CD4-positive, alpha-beta memory T cell (primary cell): ENCODE measurements around the gene TRIM49D1. TPM values are rescaled to one million over a fixed set of nuclear protein-coding genes. Genes with fewer than 3 reads are reported as not detected.
"Not testable (repeated sequence)": the region's sequence is repeated elsewhere in the genome, so short reads cannot be mapped to it uniquely, and the experiment has no call there.

Experiments
- CTCF ChIA-PET: fragments of 350-600 bp; sonication (Branson Sonifier 250); formaldehyde crosslinking; loops from one replicate; lab custom pipeline; 2021; ENCODE audit warnings: inconsistent platforms; ENCODE audit not compliant: partially characterized antibody; lab: Charles Lee
- POLR2A ChIA-PET: fragments of 350-600 bp; sonication (Branson Sonifier 250); formaldehyde crosslinking; loops from one replicate; lab custom pipeline; 2021; ENCODE audit not compliant: partially characterized antibody; lab: Charles Lee
- DNase-seq, 5 donors: peaks; one replicate each; pipeline versions ENCODE4 v3.0.0 to v3.0.0-alpha.2; 2020 to 2022; ENCODE audit warnings: mixed read lengths in 1 of 5
- H3K27ac ChIP-seq: one replicate; pipeline ENCODE4 v1.7.0; 2013; ENCODE audit warnings: low read depth, low read length
- H3K27me3 ChIP-seq: 2 replicates; pipeline ENCODE4 v1.7.0; 2013; ENCODE audit warnings: mild to moderate bottlenecking, low read length, moderate library complexity; ENCODE audit not compliant: insufficient read depth
- H3K36me3 ChIP-seq: 2 replicates; pipeline ENCODE4 v1.7.0; 2013; ENCODE audit warnings: mild to moderate bottlenecking, low read length, moderate library complexity; ENCODE audit not compliant: insufficient read depth
- H3K4me1 ChIP-seq: 2 replicates; pipeline ENCODE4 v1.7.0; 2013; ENCODE audit warnings: mild to moderate bottlenecking, low read length, moderate library complexity; ENCODE audit not compliant: insufficient read depth
- H3K4me3 ChIP-seq, 2 donors: one replicate each; pipeline ENCODE4 v1.7.0; 2013; ENCODE audit warnings: low read length in 2 of 2, mild to moderate bottlenecking in 1 of 2
- H3K9me3 ChIP-seq, 2 donors: one replicate each; pipeline ENCODE4 v1.7.0; 2013; ENCODE audit warnings: low read length in 2 of 2, control low read depth in 1 of 2; ENCODE audit not compliant: control insufficient read depth in 1 of 2
- H3K27ac Mint-ChIP-seq, 7 donors: one replicate each; pipeline ENCODE4 v1.8.0; 2020 to 2021; ENCODE audit warnings: mixed read lengths in 7 of 7, mild to moderate bottlenecking in 6 of 7, inconsistent platforms in 3 of 7, moderate library complexity in 3 of 7
- H3K27me3 Mint-ChIP-seq, 2 donors: one replicate each; pipeline ENCODE4 v1.8.0; 2020 to 2021; ENCODE audit warnings: mixed read lengths in 2 of 2
- H3K36me3 Mint-ChIP-seq, 2 donors: one replicate each; pipeline ENCODE4 v1.8.0; 2020 to 2021; ENCODE audit warnings: mixed read lengths in 2 of 2, inconsistent platforms in 1 of 2, mild to moderate bottlenecking in 1 of 2
- H3K4me1 Mint-ChIP-seq, 4 donors: one replicate each; pipeline ENCODE4 v1.8.0; 2020 to 2021; ENCODE audit warnings: mixed read lengths in 4 of 4, mild to moderate bottlenecking in 1 of 4
- H3K4me3 Mint-ChIP-seq, 8 donors: one replicate each; pipeline ENCODE4 v1.8.0; 2020 to 2021; ENCODE audit warnings: mixed read lengths in 8 of 8, mild to moderate bottlenecking in 7 of 8, moderate library complexity in 6 of 8, inconsistent platforms in 3 of 8
- H3K9me3 Mint-ChIP-seq, 8 donors: one replicate each; pipeline ENCODE4 v1.8.0; 2020 to 2021; ENCODE audit warnings: mixed read lengths in 8 of 8, mild to moderate bottlenecking in 5 of 8, inconsistent platforms in 3 of 8, moderate library complexity in 1 of 8
- intact Hi-C: fragments of 100-400 bp; cut with micrococcal nuclease; formaldehyde crosslinking; loops from one replicate; pipeline ENCODE4 v1.15.1; 2023
- polyA plus RNA-seq, 2 donors: library from polyadenylated mRNA; unstranded; fragments of 300-500 nt; fragmentation: Illumina TruSeq; gene quantifications; one replicate each; pipeline ENCODE4 v1.2.3, GENCODE V29; 2021
- total RNA-seq, 2 experiments: library from RNA; stranded (reverse); gene quantifications; one replicate each; pipeline ENCODE4 v1.2.3, GENCODE V29; 2021

Gene TRIM49D1
- total RNA-seq = not detected
- not detected for polyA plus RNA-seq

DNA sequence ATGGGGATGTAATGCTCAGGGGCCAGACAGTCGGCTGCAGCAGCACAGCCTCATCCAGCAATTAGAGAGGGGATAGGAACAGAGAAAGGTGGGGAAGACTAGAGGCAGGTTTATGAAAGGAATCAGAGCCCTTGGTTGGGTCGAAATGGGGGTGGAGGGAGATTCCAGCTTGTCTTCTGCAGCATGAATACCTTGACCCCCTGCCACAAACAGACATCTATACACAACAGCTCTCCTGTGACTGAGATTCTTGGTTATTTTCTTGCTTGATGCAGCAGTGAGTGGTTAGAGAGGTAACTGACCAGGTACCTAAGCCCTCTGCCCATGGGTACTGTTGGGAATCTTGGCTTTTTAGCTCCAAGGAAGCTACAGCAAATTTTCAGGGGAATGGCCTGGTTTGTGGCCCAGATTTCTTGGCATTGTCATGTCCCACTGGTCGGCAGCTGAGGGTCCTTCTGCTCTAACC, at the start of gene TRIM49D1:
Gene TRIM49D1, minus strand, starts transcription at position 51 of the 466 bp plus-strand sequence. CDS start 4,535 bp downstream, outside the sequence.
- H3K27me3 ChIP-seq = no peaks in the 10 kb centered on the region
- CTCF ChIA-PET = no interaction called here
- no peaks in the 10 kb centered on the region for H3K4me1 ChIP-seq
- H3K9me3 ChIP-seq = no peaks in the 10 kb centered on the region
- Mint-ChIP-seq H3K4me3 (no peak within 1 kb of the TSS), H3K4me1 (no peaks in the 10 kb centered on the region), H3K9me3 (no peaks in the 10 kb centered on the region), H3K27me3 (no peaks in the 10 kb centered on the region), H3K36me3 (no peaks in the 10 kb centered on the region), H3K27ac (no peak within 1 kb of the TSS)
- intact Hi-C loops = no loop called here
- H3K27ac ChIP-seq = no peak within 1 kb of the TSS
- H3K4me3 ChIP-seq = no peak within 1 kb of the TSS
- H3K36me3 ChIP-seq = no peaks in the 10 kb centered on the region
- DNase-seq = no peak
- POLR2A ChIA-PET = no interaction called here

GRCh38 chr11:89965737-89966136, 43.7 kb upstream of the TRIM49D1 start, which contains the start of gene TRIM64:
TSS of gene TRIM64 (plus strand) at chr11:89966037. CDS start at chr11:89968504, 2,467 bp downstream.
- intact Hi-C loops, H3K27ac ChIP-seq, H3K9me3 Mint-ChIP-seq, H3K4me3 ChIP-seq, POLR2A ChIA-PET, H3K4me1 Mint-ChIP-seq, H3K27ac Mint-ChIP-seq, H3K4me1 ChIP-seq, H3K27me3 Mint-ChIP-seq, H3K27me3 ChIP-seq, H3K4me3 Mint-ChIP-seq, H3K9me3 ChIP-seq, CTCF ChIA-PET, DNase-seq, H3K36me3 ChIP-seq, H3K36me3 Mint-ChIP-seq: not testable (repeated sequence)

GRCh38 chr11:89960833-89961232, 38.8 kb upstream of the TRIM49D1 start:
- H3K4me1 Mint-ChIP-seq, H3K27me3 ChIP-seq, H3K36me3 ChIP-seq, H3K4me1 ChIP-seq, H3K27ac Mint-ChIP-seq, H3K27ac ChIP-seq, H3K4me3 Mint-ChIP-seq, intact Hi-C loops, DNase-seq, CTCF ChIA-PET, H3K27me3 Mint-ChIP-seq, H3K36me3 Mint-ChIP-seq, H3K9me3 Mint-ChIP-seq, H3K9me3 ChIP-seq, H3K4me3 ChIP-seq, POLR2A ChIA-PET: not testable (repeated sequence)

DNA sequence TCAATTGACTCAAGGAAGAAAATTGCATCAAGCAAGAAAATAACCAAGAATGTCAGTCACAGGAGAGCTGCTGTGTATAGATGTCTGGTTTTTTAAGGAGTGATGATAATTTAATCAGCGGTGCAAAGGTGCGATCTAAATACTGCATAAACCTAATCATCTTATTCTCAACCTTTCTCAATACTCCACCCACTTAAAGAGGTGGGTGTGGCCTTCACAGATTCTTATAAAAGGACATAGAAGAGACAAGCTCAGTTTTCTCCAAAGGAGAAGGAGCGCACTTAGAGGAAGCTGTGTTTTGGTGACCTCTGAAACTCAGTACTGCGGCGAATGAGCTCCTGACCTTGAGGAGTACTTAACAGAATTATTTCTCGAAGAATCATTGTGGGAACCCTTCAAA, 1.7 kb upstream of the TRIM49D1 start, which contains the start of gene TRIM49D2:
Gene TRIM49D2, plus strand, starts transcription at position 301 of the 400 bp plus-strand sequence. CDS start 2,698 bp downstream, outside the sequence.
- H3K9me3 Mint-ChIP-seq, H3K9me3 ChIP-seq, H3K27me3 Mint-ChIP-seq, CTCF ChIA-PET, H3K4me1 Mint-ChIP-seq, H3K4me3 Mint-ChIP-seq, H3K27ac ChIP-seq, H3K4me1 ChIP-seq, H3K36me3 Mint-ChIP-seq, H3K36me3 ChIP-seq, H3K27me3 ChIP-seq, intact Hi-C loops, H3K4me3 ChIP-seq, POLR2A ChIA-PET, DNase-seq, H3K27ac Mint-ChIP-seq: not testable (repeated sequence)

GRCh38 chr11:89900809-89901208, 21.2 kb downstream of the TRIM49D1 start:
- H3K27ac ChIP-seq, H3K4me1 ChIP-seq, H3K27me3 ChIP-seq, H3K36me3 Mint-ChIP-seq, intact Hi-C loops, H3K9me3 ChIP-seq, H3K9me3 Mint-ChIP-seq, H3K4me1 Mint-ChIP-seq, CTCF ChIA-PET, H3K27me3 Mint-ChIP-seq, H3K27ac Mint-ChIP-seq, DNase-seq, POLR2A ChIA-PET, H3K4me3 Mint-ChIP-seq, H3K36me3 ChIP-seq, H3K4me3 ChIP-seq: not testable (repeated sequence)

DNA sequence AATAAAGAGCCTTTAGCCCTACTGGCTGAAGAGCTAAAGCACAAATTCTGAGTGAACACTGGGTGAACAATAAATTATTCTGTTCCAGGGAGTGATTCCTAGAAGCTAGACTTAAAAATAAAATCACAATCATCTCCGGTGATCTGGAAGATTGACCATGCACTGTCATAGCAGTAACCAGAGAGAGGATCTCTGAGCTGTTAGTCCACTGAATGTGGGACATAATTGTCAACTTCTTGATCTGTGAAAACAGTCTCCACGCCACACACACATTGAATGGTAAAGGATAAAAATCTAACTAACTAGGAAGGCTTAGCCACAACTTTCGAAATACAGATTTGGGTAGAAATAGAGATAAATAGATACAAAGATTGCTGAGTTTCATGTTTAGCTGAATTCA, 28.8 kb downstream of the TRIM49D1 start:
- H3K9me3 Mint-ChIP-seq, CTCF ChIA-PET, H3K4me1 Mint-ChIP-seq: not testable (repeated sequence)

GRCh38 chr11:89877511-89877910, 44.5 kb downstream of the TRIM49D1 start:
- not testable (repeated sequence) for H3K27ac ChIP-seq, H3K27me3 ChIP-seq

More for the DNA sequence above, 28.8 kb downstream of the TRIM49D1 start:
- POLR2A ChIA-PET, H3K4me3 Mint-ChIP-seq, H3K9me3 ChIP-seq, H3K36me3 Mint-ChIP-seq, DNase-seq, H3K27me3 Mint-ChIP-seq, H3K4me3 ChIP-seq, H3K27ac Mint-ChIP-seq, H3K27me3 ChIP-seq, H3K36me3 ChIP-seq, H3K27ac ChIP-seq, H3K4me1 ChIP-seq, intact Hi-C loops: not testable (repeated sequence)

DNA sequence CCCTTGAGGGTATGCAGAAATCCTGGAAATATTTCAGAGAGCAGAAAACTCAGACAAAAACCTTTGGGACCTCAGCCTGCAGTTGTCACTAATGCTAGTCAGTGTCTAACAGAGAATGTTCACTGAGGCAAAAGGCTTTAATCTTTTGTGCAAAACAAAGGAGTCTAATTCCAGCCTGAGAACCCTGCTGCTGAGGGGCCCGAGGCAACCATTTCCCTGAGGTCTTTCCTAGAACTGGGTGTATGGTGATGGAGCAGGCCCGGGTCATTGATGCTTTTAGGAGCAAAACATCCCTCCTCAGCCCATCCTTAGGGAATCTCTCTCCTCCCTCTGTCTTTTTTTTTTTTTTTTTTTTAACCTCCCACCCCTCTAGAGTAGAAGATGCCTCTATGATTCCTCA, 49.5 kb downstream of the TRIM49D1 start:
- CTCF ChIA-PET, H3K36me3 Mint-ChIP-seq, H3K27me3 Mint-ChIP-seq, H3K4me1 Mint-ChIP-seq, intact Hi-C loops, H3K9me3 ChIP-seq, H3K27me3 ChIP-seq, H3K27ac Mint-ChIP-seq, DNase-seq, POLR2A ChIA-PET, H3K36me3 ChIP-seq, H3K4me3 ChIP-seq, H3K27ac ChIP-seq, H3K4me1 ChIP-seq, H3K9me3 Mint-ChIP-seq, H3K4me3 Mint-ChIP-seq: not testable (repeated sequence)

More at GRCh38 chr11:89877511-89877910, 44.5 kb downstream of the TRIM49D1 start:
- H3K9me3 Mint-ChIP-seq, POLR2A ChIA-PET, H3K9me3 ChIP-seq, H3K4me3 ChIP-seq, H3K36me3 Mint-ChIP-seq, DNase-seq, intact Hi-C loops, H3K4me3 Mint-ChIP-seq, H3K4me1 Mint-ChIP-seq, H3K27me3 Mint-ChIP-seq, H3K4me1 ChIP-seq, CTCF ChIA-PET, H3K36me3 ChIP-seq, H3K27ac Mint-ChIP-seq: not testable (repeated sequence)
